Suppressor macrophage treated with lipopolysaccharide for 4 hours (primary cell): ENCODE results near the gene CHRNB1.

Experiments used
- DNase-seq: peaks from one replicate; pipeline ENCODE4 v3.0.0-alpha.2; 2020

Gene CHRNB1

DNA sequence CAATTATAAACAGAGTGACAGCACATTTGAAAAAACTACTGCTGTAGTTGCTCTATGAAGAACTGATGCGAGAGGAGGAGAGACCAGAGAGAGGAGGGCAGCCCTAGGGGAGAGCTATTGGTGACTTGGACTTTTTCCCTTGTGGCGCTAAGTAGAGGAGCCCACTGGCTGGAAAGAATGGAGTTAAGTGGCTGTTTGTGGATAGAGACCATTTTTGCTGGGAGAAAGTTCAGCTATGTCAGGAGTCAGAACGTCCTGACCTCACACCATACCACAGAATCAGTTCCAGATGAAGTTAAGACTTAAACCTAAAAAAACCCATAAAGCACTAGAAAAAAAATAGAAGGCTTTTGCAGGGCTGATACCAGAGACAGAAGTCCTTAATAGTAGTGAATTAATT lies 41.3 kb downstream of the CHRNB1 start:
- DNase-seq = no peak

DNA sequence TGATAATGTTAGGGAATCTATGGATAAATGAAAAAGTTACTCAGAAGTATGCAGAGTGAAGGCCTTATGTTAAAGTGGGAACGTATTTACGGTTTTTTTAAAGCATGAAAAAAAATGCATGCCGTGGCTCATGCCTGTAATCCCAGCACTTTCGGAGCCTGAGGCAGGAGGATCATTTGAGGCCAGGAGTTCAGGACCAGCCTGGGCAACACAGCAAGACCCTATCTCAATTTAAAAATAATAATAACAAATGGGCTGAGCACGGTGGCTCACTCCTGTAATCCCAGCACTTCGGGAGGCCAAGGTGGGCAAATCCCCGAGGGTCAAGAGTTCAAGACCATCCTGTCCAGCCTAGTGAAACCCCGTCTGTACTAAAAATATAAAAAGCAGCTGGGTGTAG lies 45.3 kb downstream of the CHRNB1 start:
- no peak for DNase-seq

DNA sequence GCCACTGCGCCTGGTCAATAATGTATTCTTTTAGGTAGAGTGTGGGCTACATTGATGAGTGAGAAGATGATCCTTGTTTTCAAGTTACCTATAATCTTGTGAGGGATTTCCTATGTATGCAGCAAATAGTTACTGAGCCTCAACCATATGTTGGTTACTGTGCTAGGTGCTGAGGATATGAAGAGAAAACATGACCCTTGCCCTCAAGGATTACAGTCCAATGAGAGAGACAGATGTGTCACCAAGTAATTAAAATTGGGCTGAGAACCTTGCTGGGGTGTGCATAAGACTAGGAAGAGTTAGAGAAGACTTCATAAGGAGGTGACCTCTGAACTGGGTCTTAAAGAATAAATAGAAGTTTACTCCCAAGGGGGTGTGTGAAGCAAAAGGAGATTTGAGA lies 46.7 kb downstream of the CHRNB1 start:
- DNase-seq = no peak

DNA sequence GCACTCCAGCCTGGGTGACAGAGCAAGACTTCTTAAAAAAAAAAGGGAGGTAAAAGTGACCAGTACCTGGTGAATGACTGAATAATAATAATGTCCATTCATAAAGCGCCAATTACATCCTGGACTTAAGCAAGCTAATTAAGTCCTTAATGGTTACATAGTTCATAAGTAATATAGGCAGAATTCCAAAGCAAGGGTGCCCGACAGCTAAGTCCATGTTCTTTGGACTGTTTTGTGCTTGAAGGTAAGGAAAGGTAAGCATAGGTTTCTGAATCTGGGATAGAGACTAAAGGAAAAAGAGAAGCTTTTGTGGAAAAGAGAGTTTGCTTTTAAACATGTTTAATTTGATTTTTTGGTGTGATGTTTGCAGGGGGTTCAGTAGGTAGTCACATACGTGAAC lies 49.1 kb downstream of the CHRNB1 start:
- no peak for DNase-seq

DNA sequence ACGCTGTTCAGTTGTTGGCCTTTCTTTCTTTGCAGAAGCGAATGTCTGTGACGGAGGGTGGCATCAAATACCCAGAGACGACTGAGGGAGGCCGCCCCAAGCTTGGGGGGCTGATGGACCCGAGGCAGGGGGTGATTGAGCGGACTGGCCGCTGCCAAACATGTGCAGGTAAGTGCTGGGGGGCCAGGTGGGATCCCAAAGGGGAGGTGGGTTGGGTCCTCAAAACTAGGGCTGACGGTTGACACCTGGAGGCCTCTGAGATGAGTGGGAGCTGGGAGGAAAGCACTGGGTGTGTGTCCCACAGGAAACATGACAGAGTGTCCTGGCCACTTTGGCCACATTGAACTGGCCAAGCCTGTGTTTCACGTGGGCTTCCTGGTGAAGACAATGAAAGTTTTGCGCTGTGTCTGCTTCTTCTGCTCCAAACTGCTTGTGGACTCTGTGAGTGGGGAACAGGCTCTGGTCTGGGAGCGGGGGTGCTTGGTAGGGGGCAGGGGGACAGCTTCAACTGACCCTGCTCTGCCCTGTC lies 51.1 kb downstream of the CHRNB1 start:
- DNase-seq = no peak

DNA sequence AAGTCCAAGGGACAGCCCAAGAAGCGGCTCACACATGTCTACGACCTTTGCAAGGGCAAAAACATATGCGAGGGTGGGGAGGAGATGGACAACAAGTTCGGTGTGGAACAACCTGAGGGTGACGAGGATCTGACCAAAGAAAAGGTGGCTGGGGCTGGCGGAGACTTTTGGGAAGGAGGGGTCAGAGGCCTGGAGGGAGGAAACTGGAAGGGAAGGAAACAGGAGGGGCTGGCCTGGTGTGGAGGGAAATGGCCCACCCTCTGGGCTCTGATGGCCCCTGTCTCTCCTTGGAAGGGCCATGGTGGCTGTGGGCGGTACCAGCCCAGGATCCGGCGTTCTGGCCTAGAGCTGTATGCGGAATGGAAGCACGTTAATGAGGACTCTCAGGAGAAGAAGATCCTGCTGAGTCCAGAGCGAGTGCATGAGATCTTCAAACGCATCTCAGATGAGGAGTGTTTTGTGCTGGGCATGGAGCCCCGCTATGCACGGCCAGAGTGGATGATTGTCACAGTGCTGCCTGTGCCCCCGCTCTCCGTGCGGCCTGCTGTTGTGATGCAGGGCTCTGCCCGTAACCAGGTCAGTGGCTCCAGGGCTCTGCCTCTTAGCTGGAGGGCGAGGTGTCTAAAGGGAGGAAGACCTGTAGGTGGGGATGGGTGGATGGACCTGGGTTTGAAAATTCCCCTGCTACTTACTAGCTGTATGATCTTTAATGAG lies 51.8 kb downstream of the CHRNB1 start:
- DNase-seq = no peak

DNA sequence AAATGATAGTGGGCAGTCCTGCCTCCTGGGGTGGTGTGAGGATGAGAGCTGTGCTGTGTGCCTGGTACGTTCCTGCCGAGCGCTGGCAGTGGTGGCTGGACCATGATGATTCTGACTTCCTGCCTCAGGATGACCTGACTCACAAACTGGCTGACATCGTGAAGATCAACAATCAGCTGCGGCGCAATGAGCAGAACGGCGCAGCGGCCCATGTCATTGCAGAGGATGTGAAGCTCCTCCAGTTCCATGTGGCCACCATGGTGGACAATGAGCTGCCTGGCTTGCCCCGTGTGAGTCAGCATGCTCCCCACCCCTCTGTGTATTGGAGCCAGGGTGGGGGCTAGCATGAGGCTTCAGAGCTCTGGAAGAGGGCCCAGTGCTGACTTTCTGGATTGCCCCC lies 52.4 kb downstream of the CHRNB1 start:
- no peak for DNase-seq

DNA sequence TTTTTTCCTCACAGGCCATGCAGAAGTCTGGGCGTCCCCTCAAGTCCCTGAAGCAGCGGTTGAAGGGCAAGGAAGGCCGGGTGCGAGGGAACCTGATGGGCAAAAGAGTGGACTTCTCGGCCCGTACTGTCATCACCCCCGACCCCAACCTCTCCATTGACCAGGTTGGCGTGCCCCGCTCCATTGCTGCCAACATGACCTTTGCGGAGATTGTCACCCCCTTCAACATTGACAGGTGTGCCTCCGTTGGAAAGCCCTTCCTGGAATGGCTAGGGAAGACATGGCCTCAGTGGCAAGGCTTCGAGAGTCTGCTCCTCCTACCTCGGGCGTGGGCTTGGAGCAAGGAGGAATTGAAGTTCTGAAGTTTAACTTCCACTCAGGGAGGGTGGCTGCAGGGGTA lies 52.8 kb downstream of the CHRNB1 start:
- DNase-seq = no peak

DNA sequence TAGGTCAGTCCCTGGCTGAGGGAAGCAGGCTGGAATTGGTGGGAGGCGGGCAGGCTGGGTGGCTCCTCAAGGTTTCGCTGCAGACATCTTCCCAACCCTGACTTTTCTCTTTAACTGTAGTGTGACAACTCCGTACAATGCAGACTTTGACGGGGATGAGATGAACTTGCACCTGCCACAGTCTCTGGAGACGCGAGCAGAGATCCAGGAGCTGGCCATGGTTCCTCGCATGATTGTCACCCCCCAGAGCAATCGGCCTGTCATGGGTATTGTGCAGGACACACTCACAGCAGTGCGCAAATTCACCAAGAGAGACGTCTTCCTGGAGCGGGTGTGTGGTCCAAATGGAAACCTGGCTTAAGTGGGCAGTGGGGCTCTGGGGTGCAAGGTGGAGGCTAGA lies 54.3 kb downstream of the CHRNB1 start:
- DNase-seq = no peak

DNA sequence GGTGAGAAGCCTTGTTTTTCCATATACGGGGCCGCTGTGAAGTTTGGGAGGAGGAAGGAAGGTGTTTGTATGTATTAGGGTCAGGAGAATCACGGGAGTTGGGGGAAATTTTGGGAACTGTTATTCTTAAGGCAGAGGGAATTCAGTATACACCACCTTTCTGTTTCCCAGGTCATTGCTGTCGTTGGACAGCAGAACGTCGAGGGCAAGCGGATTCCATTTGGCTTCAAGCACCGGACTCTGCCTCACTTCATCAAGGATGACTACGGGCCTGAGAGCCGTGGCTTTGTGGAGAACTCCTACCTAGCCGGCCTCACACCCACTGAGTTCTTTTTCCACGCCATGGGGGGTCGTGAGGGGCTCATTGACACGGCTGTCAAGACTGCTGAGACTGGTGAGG lies 56.9 kb downstream of the CHRNB1 start:
- no peak for DNase-seq

DNA sequence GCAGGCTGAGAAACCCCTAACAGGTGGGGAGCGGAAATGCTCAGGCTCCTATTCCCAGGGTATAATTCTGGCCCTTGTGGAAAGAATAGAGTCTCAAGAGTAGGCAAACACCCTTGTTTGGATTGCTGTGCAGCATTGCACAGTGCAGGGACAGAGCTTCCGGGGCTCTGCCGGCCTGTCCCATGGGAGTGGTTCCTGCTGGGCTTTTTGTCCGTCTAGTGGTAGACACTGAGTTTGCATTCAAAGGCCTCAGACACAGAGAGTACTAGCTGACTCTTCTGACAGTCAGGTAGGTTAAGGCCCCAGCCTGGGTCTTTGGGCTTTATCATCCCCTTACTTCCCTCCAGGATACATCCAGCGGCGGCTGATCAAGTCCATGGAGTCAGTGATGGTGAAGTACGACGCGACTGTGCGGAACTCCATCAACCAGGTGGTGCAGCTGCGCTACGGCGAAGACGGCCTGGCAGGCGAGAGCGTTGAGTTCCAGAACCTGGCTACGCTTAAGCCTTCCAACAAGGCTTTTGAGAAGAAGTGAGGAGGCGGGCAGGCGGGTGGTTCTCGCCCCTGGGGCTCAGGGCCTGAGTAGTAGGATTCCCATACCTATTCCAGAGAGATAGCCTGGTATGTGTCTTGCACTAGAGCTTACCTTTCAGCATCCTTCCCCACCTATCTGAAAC lies 57.4 kb downstream of the CHRNB1 start:
- DNase-seq = no peak

DNA sequence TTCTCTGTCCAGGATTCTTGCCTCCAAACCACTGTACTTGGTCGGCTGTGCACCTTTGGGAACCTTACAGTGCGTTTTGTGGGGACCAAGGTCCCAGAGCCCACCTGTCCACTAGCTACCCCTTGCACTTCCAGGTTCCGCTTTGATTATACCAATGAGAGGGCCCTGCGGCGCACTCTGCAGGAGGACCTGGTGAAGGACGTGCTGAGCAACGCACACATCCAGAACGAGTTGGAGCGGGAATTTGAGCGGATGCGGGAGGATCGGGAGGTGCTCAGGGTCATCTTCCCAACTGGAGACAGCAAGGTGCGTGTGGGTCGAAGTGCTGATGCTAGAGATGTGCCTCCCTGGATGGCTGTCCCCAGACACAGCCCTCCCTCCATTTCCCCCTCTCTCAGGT lies 58.1 kb downstream of the CHRNB1 start:
- no peak for DNase-seq

DNA sequence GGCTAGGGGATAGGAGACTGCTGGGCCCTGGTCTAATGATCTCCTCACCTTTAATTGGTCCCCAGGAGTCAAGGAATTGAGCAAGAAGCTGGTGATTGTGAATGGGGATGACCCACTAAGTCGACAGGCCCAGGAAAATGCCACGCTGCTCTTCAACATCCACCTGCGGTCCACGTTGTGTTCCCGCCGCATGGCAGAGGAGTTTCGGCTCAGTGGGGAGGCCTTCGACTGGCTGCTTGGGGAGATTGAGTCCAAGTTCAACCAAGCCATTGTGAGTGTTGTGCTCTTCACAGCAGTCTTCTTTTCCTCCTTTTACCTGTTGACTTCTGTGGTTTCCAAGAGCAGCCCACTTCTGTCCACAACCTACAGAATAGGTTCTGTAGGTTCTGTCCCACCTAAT lies 58.7 kb downstream of the CHRNB1 start:
- no peak for DNase-seq
